ENCODE data around the gene NPL.
A peak's percentile ranks its signal among the peaks of the same experiment; 100 is the strongest.

The NPL gene, protein sequence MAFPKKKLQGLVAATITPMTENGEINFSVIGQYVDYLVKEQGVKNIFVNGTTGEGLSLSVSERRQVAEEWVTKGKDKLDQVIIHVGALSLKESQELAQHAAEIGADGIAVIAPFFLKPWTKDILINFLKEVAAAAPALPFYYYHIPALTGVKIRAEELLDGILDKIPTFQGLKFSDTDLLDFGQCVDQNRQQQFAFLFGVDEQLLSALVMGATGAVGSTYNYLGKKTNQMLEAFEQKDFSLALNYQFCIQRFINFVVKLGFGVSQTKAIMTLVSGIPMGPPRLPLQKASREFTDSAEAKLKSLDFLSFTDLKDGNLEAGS

DNA sequence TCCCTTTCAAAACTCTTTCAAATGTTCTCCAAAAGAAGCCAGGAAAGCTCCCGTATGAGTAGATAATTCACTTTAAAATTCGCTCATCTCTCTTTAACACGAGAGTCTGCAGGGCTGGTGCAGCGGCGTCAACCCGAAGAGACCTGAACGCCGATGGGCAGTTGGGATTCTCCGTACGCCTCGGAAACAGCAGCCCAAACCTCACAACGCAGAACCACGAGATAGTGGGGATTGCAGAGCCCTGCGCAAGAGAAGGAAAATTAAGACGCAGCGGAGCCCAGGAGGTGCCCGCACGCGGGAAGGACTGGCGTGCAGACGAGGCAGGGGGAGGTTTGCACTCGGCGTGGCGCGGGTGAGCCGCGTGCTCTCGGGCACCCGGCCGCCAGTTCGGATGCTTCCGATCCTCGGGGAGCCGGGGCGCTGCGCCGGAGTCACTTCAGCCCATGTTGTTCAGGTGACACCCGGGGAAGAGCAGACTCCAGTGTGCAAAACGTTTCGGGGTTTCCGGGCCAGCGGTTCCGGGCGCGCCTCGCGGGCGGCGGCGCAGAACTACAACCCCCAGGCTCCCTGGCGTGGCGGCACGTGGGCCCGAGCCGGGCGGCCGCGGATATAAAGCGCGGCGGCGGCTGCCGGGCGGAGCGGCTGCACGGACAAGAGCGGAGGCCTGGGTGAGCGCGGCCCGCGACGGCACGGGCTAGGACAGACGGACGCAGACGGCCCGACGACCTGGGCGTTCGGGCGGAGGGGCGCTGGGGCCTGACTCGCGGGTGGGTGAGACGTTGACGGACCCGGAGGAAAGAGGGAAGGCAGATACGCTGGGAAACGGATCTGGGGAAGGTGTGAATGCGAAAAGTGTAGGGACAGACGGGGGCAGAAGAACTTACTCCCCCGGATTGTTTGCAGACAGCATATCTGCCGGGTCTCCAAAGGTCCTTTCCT is at the start of gene NPL:
Gene NPL, plus strand, starts transcription at position 636 of the 939 bp plus-strand sequence. CDS start 4,599 bp downstream, outside the sequence.
- peak; percentile 73 for DNase-seq

- DNase-seq: no peak
Observed at GRCh38 chr1:182740120-182740519, 49.5 kb upstream of the NPL start.

DNA sequence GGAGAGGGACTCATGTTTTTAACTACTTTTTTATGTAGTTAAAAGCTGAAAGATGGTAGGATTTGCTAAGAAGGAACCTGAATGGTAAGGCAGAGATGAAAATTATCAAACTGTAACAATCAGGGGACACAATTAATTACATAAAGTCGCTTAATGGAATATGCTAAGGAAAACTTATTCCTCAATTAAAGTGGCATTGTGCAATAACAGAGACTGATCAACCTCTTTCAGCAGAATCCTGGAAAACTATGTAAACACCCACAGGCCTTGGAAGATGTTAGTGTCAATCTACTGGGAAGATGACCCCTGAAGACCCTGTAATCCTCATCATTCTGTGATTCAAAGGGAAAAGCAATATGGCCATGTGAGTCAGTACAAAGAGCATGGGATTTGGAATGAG is 46.8 kb upstream of the NPL start:
- DNase-seq: no peak

DNA sequence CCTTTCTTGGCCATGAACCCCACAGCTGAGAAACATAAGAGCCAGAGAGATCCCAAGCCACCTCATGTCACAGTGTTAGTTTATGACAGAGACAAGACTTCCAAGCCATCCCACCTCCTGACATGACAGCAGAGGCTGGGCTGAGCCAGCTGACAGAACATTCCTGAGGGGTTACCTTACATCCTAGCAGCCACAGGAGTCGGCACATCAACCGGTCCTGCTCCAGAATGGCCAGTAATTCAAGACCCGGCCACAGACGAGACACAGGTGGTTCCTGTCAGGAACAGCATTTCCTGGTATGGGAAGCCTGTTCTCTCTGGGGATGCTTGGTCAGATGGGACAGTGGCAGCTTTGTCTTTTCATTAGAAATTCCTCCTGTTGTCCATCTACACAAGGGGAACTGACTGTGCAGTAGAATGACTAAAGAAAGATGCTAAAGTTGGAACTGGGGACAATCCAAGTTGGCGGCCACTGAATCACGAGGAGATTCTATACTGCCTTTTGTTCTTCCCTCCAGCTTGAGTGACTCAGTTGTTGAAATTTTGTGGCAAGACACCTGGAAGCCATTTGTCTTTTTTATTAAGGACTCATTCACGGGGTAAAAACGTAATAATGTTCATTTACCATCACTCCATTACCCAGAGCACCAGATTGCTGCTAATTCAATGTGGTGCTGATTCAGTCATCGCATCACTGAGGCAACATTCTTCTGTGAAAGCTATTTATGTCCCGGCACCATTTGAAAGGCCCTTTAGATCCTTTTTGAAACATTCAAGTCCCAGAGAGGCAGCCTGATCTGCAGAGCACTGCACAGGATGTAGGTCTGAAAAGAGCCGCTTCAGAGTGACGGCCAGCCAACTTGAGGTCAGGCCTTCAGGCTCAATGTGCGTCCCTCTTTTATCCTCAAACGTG is 37.2 kb upstream of the NPL start:
- DNase-seq: no peak

DNA sequence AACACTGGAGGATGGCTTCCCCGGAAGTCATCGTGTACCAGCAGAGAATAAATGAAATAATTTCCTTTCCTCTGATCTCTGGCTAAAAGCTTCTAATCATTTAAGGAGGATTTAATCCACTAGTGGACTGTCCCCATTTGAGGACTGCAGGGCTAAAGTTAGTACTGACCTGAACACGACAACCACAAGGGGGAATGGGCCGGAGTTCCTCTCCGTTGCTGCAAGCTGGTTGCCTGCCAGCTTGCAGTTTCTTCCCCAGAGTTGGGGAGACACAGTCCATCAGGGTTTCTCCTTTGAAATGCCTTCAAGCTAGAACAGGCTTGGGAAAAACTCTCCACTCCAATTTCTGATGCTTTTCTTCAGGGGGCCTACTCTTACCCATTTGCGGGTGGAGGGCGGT is 35.5 kb upstream of the NPL start:
- DNase-seq: no peak

GRCh38 chr1:182754543-182755314 is 34.8 kb upstream of the NPL start:
- no peak for DNase-seq

DNA sequence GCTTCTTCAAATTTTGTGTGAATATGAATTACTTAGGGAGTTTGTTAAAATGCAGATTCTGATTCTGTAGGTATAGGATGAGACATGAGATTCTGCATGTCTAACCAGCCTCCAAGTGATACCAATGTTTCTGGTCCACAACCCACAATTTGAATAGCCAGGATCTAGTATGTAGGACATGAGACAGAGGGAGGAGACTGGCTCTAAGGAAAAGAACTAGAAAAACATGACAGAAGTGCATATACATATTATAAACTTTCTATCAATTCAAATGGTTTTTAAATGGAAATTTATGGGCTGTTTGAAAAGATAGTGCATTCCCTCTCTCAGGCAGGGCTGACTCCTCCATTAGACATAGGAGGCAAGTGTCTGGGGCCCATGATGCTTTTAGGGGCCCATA is 33.9 kb upstream of the NPL start:
- no peak for DNase-seq

- DNase-seq: no peak
Observed at GRCh38 chr1:182756423-182756822, 33.1 kb upstream of the NPL start.

DNA sequence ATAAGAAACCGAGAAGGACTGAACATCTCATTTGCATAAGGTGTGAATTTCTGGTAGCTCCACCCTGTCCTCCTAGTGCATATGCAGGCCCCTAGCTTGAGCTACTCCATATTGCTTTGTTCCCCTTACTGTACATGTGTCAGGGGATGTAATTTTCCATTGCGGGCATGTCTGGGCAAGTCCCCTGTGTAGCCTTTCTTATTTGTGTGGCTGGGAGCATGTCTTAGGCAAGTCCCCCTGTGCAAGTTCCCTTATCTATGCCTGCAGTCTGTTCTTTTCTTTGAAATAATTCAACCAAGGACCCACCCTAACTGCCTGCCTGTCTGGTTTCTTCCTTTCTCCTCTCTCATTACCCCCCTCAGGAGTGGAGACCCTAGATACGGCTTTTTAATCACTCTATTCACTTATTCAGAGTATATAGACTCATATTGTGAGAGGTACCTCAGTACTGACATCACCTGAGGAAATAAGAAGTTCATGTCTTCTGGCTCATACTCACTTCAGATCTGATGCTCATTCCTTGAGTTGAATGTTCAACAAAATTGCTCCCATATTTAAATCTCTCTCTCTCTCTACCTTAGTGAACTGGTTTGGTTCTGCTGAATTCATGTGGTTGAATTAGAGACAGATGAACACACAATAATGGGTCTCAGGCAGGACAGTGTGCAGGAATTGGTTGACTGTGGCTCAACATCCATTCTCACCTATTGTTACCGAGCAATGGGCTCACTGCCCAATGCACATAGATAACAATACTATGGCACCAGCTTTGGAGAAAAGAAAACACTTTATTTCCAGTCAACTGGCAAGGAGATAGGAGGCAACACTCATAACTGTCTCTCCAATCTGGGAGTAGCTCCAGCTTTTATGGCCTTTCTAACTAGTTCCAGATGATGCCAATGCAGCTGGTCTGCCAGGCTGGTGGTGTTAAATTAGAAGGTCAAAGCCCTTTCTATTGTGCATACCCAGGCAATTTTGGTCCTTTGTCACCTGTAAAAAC is 27.9 kb upstream of the NPL start:
- peak; percentile 5 for DNase-seq

DNA sequence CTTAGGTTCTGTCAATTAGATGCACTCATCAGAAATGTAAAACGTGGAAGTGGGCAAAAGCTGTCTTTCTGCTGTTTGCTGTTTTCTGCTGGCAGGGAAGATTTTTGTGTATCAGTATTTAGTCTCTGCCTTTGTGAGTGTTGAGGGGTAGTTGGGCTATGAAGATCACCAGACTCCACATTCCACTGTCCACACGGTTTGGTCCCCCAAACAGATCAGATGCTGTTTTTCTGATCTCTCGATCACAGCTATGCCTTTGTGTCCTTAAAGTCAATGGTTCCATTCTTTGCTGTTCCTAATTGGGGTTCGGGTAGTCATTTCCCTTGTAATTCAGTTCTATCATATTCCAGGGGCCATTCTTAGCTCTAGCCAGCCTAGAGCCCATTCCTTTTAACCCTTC is 27.0 kb upstream of the NPL start:
- no peak for DNase-seq

DNA sequence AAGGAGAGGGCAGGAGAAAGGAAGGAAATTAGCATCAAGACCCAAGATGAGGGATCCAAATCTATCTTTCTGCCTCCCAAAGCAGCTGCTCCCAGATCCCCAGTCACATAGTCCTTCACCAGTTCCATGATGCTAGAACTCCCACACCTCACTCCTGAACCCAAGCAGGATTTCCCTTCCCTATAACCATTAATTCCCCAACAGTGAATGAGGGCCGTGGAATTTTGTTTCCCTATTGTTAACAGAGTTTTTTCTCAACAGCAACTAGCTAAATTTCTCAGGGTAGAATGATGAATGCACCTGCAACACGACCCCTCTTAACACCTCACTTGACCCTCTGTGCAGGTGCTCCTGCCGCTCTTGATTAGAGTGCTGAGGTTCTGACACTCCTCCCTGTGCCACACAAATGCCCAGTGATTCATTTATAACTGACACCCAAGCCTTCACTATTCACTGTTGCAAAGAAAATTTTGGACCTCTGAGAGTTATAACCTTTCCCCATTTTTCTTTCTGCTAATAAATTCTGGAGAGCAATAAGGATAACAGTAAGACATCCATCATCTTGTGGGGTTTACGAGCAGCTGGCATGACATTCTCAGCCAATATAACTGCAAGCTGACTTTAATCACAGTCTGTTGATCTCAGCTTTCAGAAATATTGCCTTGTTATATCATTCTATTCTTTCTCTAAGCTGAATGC is 25.4 kb upstream of the NPL start:
- no peak for DNase-seq

- no peak for DNase-seq
Observed at GRCh38 chr1:182765391-182765790, 24.2 kb upstream of the NPL start.

- no peak for DNase-seq
Observed at GRCh38 chr1:182766050-182766449, 23.5 kb upstream of the NPL start.

GRCh38 chr1:182766881-182767645 is 22.5 kb upstream of the NPL start:
- no peak for DNase-seq

DNA sequence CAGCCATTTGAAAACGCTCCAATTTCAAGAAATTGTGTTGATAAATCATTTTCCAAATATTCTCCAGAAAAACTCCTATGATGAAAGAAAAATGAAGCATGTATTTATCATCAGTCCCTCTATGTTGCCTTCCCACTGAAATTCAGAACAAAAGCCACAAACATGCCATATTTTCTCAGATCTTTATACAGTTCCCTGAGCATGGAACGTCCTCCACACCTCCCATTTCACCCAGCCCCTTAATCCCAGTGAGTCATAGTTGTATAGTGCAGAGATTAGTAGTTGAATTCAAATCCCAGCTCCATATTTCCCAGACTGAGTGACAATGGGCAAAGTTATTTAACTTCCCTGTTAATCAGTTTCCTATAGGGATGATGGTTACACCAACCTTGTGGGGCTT is 20.6 kb upstream of the NPL start:
- DNase-seq: no peak

DNA sequence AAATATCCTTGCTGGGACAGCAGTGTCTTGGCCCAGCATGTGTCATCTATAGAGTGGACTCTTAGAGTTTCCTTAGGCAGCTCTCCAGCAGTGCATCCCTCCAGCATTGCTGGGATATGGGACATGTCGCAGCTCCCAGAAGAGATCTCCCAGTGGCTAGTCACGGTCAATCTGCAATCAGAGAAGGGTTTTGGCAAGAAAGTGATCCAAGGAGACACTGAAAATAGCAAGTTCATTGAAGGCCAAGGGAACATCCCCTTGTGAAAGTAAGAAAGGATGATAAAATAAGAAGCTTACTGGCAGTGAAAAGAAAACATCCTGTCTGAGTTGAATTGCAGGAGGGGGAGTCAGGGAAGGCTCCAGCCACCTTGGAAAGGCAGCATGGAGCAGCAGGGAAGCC is 19.3 kb upstream of the NPL start:
- no peak for DNase-seq

- DNase-seq: no peak
Observed at GRCh38 chr1:182771187-182771984, 18.2 kb upstream of the NPL start.

GRCh38 chr1:182777386-182777785 is 12.2 kb upstream of the NPL start:
- no peak for DNase-seq

GRCh38 chr1:182778862-182779261 is 10.7 kb upstream of the NPL start:
- no peak for DNase-seq
